Body of pancreas (tissue), 4 donors: Measurements from ENCODE around the gene BCAM. TPM values are rescaled to one million over a fixed set of nuclear protein-coding genes. Genes with fewer than 3 reads are reported as not detected.
A peak's percentile ranks its signal among the peaks of the same experiment; 100 is the strongest.

Experiments used
- ATAC-seq: fragments of 150-250 bp; one replicate; pipeline ENCODE4 v1.9.1; 2016
- DNase-seq, 4 donors: peaks; one replicate each; pipeline ENCODE4 v3.0.0-alpha.2; 2019
- H3K27ac ChIP-seq, 4 donors: fragments of 200-600 bp; sonication (generic); 1 replicate in 3 of 4; 2 replicates in 1 of 4; pipeline versions ENCODE4 v1.5.1 to v1.6.1; 2016 to 2019; ENCODE audit warnings: mild to moderate bottlenecking in 1 of 4, mixed read lengths in 1 of 4, moderate library complexity in 1 of 4
- H3K27me3 ChIP-seq, 2 donors: fragments of 200-600 bp; sonication (generic); one replicate each; pipeline ENCODE4 v1.6.0; 2016; ENCODE audit warnings: mild to moderate bottlenecking in 1 of 2
- H3K36me3 ChIP-seq, 2 donors: fragments of 200-600 bp; sonication (generic); replicated peaks in 1 of 2; 2 replicates each; pipeline ENCODE4 v1.5.1; 2016; ENCODE audit warnings: low read depth in 2 of 2; ENCODE audit not compliant: insufficient read depth in 1 of 2
- H3K4me1 ChIP-seq: fragments of 200-600 bp; sonication (generic); one replicate; pipeline ENCODE4 v1.6.0; 2016
- H3K4me3 ChIP-seq, 2 donors: fragments of 200-600 bp; sonication (generic); 1 replicate in 1 of 2; 2 replicates in 1 of 2; pipeline ENCODE4 v1.5.1; 2016 to 2019
- H3K9me3 ChIP-seq, 3 donors: fragments of 200-600 bp; sonication (generic); 1 replicate in 2 of 3; 2 replicates in 1 of 3; pipeline ENCODE4 v1.5.1; 2016
- POLR2A ChIP-seq, 3 donors: fragments of 450-650 bp; IDR thresholded peaks; one replicate each; pipeline ENCODE4 v1.6.1; 2016; ENCODE audit warnings: antibody characterized with exemption in 3 of 3, mild to moderate bottlenecking in 2 of 3
- WGBS, 2 donors: methylation state at CpG; one replicate each; pipeline ENCODE4 v1.1.5; 2017; 5-methylcytosine and 5-hydroxymethylcytosine counted together
- intact Hi-C: fragments of 100-400 bp; cut with DNase I; formaldehyde crosslinking; loops from one replicate; pipeline ENCODE4 v1.15.1; 2023
- total RNA-seq, 2 donors: library from RNA; depleted of rRNA; stranded (reverse); fragments of >200 nt; gene quantifications; one replicate each; pipeline ENCODE4 v1.1.0, GENCODE V29; 2016
- TF ChIP-seq, protein P1 (sequence below), 7 experiments: fragments of 450-650 bp in 4 of 7; fragments of 200-600 bp in 3 of 7; sonication (generic) in 3 of 7; IDR thresholded peaks; one replicate each; pipeline ENCODE4 v1.5.1; 2016 to 2019; ENCODE audit warnings: antibody characterized with exemption in 7 of 7

Gene BCAM
- total RNA-seq, 2 donors from 2014 or later, result 89.2 to 89.3 TPM

DNA sequence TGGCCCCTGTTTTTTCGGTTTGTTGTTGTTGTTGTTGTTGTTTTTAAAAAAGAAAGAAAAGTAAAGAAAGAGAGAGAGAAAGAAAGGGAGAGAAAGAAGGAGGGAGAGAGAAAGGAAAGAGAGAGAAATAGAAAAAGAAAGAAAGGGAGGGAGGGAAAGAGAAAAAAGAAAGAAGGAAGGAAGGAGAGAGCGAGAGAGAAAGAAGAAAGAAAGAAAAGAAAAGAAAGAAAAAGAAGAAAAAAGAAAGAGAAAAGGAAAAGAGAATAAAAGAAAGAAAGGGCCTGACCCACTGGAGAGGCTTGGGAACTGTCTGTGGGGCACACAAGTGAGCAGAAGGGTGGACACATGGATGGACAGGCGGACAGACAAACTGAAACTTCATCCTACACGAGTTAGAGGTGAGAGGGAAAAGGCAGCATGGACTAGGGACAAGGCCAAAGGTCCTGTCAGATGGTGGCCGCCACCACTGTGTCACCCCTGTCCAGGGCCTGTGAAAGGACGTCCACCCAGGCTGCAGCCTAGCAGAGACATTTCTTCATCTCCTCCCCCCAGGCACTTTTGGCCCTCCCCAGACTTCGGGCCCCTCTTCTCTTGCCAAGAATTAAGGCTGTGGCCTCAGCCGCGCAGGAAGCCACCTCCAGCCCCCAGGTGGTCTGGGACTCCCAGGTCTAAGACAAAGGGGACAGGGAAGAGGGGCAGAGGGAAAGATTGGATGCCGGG, 9.1 kb upstream of the BCAM start:
- DNase-seq (no peak), ATAC-seq (no peak)
- Histone ChIP-seq H3K27ac (no peak overlapping the region), H3K9me3 (no peaks in the 10 kb centered on the region), H3K36me3 (no peaks in the 10 kb centered on the region), H3K27me3 (no peaks in the 10 kb centered on the region), H3K4me3 (no peak overlapping the region), H3K4me1 (peaks cover 26% of the 10 kb centered on the region)
- intact Hi-C loops, result loop anchor here (5.0 kb wide), 1 partner anchor 43 kb away; no protein-coding TSS in a partner anchor
- TF ChIP-seq POLR2A (IDR thresholded peaks at IDR 0.05), result no peak
- TF ChIP-seq, protein P1, sequence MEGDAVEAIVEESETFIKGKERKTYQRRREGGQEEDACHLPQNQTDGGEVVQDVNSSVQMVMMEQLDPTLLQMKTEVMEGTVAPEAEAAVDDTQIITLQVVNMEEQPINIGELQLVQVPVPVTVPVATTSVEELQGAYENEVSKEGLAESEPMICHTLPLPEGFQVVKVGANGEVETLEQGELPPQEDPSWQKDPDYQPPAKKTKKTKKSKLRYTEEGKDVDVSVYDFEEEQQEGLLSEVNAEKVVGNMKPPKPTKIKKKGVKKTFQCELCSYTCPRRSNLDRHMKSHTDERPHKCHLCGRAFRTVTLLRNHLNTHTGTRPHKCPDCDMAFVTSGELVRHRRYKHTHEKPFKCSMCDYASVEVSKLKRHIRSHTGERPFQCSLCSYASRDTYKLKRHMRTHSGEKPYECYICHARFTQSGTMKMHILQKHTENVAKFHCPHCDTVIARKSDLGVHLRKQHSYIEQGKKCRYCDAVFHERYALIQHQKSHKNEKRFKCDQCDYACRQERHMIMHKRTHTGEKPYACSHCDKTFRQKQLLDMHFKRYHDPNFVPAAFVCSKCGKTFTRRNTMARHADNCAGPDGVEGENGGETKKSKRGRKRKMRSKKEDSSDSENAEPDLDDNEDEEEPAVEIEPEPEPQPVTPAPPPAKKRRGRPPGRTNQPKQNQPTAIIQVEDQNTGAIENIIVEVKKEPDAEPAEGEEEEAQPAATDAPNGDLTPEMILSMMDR (IDR thresholded peaks at IDR 0.05), result no peak
- WGBS, 2 donors, result 62 to 63% methylated on average over 8 to 9 of the region's 10 CpGs

DNA sequence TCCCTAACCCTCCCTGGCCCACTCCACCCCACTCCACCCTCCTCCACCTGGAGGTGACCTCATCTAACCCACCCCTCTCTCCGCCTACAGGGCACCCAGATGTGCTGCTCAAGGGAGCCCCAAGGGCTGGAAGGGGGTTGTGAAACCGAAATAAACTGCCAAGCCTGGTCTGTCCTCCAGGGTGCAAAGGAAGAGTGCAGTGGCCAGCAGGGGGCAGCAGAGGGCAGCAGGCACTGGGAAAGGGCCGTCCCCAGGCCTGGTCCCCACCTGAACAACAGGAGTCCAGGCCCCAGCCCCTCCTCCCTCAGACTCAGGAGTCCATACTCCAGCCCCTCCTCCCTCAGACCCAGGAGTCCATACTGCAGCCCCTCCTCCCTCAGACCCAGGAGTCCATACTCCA, 8.4 kb upstream of the BCAM start:
- Histone ChIP-seq H3K27ac (no peak overlapping the region), H3K27me3 (no peaks in the 10 kb centered on the region), H3K4me3 (no peak overlapping the region), H3K9me3 (no peaks in the 10 kb centered on the region), H3K4me1 (peaks cover 26% of the 10 kb centered on the region), H3K36me3 (no peaks in the 10 kb centered on the region)
- intact Hi-C loops, result no loop called here
- DNase-seq, result peak; percentile 85 to 90 (median 88)
- WGBS, 2 donors, result 9% methylated on average over 3 of the region's 3 CpGs; no CpG with 5 or more reads in 1 of the 2 donors
- TF ChIP-seq, protein P1 (IDR thresholded peaks at IDR 0.05), result peak; percentile 86 to 99 (median 96)
- no peak for TF ChIP-seq POLR2A (IDR thresholded peaks at IDR 0.05)
- ATAC-seq, result peak; percentile 86

DNA sequence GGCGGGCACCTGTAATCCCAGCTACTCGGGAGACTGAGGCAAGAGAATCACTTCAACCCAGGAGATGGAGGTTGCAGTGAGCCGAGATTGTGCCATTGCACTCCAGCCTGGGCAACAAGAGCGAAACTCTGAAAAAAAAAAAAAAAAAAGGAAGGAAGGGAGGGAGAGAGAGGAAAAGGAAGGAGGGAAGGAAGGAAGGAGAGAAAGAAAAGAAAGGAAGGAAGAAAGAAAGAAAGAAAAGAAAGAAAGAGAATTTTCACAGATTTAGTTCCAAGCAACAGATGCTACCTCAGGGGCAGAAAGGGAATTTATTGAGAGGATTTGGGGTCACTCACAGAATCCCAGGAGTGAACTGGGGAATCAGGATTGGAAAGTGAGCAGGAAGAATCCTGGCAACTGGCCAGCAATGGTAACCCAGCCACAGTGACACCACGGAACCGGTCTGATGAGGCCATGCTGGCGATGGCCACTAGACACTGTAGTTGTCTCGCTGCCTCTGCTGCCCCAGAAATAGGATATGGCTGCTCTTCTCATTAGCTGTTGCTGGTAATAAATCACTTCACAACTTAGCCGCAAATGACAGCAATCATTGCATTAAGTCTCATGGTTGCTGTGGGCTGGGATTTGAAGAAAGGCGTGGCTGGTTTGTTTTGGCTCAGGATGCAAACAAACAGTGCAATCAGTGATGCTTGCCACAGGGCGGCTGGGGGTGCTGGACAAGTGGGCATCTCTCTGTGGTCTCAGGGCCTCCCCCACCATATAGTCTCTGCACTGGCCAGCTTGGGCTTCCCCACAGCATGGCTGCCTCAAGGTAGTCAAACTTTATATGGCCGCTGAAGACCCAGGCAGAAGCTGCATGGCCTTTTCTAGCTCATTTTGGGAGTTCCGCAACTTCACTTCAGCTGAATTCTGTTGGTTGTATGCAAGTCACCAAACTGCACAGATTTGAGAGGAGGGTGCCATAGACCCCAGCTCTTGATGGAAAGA, 5.2 kb upstream of the BCAM start:
- intact Hi-C loops, result no loop called here
- DNase-seq, result no peak
- Histone ChIP-seq H3K4me1 (peaks cover 28% of the 10 kb centered on the region), H3K9me3 (no peaks in the 10 kb centered on the region), H3K27ac (no peak overlapping the region), H3K4me3 (no peak overlapping the region), H3K27me3 (no peaks in the 10 kb centered on the region), H3K36me3 (no peaks in the 10 kb centered on the region)
- no peak for ATAC-seq
- no peak for TF ChIP-seq POLR2A (IDR thresholded peaks at IDR 0.05)
- TF ChIP-seq, protein P1 (IDR thresholded peaks at IDR 0.05), result no peak
- WGBS, 2 donors, result 87 to 93% methylated on average over 10 to 13 of the region's 13 CpGs

DNA sequence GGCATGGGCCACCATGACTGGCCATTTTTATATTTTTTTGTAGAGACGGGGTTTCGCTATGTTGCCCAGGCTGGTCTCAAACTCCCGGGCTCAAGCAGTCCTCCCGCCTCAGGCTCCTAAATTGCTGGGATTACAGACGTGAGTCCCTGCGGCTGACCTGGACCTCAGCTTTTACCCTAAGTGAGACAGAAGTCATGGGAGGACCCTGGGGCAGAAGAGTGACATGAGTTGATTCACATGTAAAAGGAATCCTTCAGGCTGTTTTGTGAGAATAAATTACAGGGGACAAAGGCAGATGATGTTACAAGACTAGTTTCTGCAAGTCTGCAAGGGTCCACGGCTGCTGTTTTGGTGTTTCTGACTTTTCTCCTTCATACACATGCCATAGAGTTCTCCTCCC, 2.6 kb upstream of the BCAM start:
- WGBS, 2 donors, result 89 to 90% methylated on average over 3 to 7 of the region's 7 CpGs
- H3K4me3 ChIP-seq, result no peak overlapping the region
- peaks cover 32% of the 10 kb centered on the region for H3K4me1 ChIP-seq
- DNase-seq (no peak), ATAC-seq (no peak)
- no peaks in the 10 kb centered on the region for H3K36me3 ChIP-seq
- intact Hi-C loops, result no loop called here
- H3K9me3 ChIP-seq, result no peaks in the 10 kb centered on the region
- H3K27me3 ChIP-seq, result no peaks in the 10 kb centered on the region
- TF ChIP-seq, protein P1 (IDR thresholded peaks at IDR 0.05), result no peak
- TF ChIP-seq POLR2A (IDR thresholded peaks at IDR 0.05), result no peak
- H3K27ac ChIP-seq, result no peak overlapping the region
